Activated T-cell treated with anti-CD3 and anti-CD28 coated beads for 1 hour (primary cell): Measurements from ENCODE around the gene SLC16A9.

Source experiments
- DNase-seq: peaks from one replicate; pipeline ENCODE4 v3.0.0-alpha.2; 2020; ENCODE audit warnings: low read depth

Gene SLC16A9

GRCh38 chr10:59718257-59718656, 8.6 kb upstream of the SLC16A9 start:
- DNase-seq, result no peak

GRCh38 chr10:59713196-59713821, 3.7 kb upstream of the SLC16A9 start:
- DNase-seq, result no peak

GRCh38 chr10:59711871-59712494, 2.3 kb upstream of the SLC16A9 start:
- no peak for DNase-seq

GRCh38 chr10:59708816-59709394, 745 bp downstream of the SLC16A9 start:
- DNase-seq, result no peak

GRCh38 chr10:59706851-59707797, 2.5 kb downstream of the SLC16A9 start:
- DNase-seq, result no peak

- DNase-seq, result no peak
Measured at GRCh38 chr10:59705931-59706330, 3.7 kb downstream of the SLC16A9 start.

- no peak for DNase-seq
Measured at GRCh38 chr10:59704630-59705029, 5.0 kb downstream of the SLC16A9 start.

- DNase-seq, result no peak
Measured at GRCh38 chr10:59702347-59702746, 7.3 kb downstream of the SLC16A9 start.

GRCh38 chr10:59700709-59701108, 8.9 kb downstream of the SLC16A9 start:
- no peak for DNase-seq

- no peak for DNase-seq
Measured at GRCh38 chr10:59698326-59698725, 11.3 kb downstream of the SLC16A9 start.

- DNase-seq, result no peak
Measured at GRCh38 chr10:59695637-59696036, 14.0 kb downstream of the SLC16A9 start.

GRCh38 chr10:59694936-59695335, 14.7 kb downstream of the SLC16A9 start:
- DNase-seq, result no peak

GRCh38 chr10:59692113-59692512, 17.5 kb downstream of the SLC16A9 start:
- DNase-seq, result no peak

GRCh38 chr10:59688921-59689351, 20.7 kb downstream of the SLC16A9 start:
- DNase-seq, result no peak

- no peak for DNase-seq
Measured at GRCh38 chr10:59687657-59688056, 22.0 kb downstream of the SLC16A9 start.

- no peak for DNase-seq
Measured at GRCh38 chr10:59684006-59684405, 25.6 kb downstream of the SLC16A9 start.

GRCh38 chr10:59682986-59683937, 26.4 kb downstream of the SLC16A9 start:
- DNase-seq, result no peak

GRCh38 chr10:59680199-59680598, 29.5 kb downstream of the SLC16A9 start:
- no peak for DNase-seq

GRCh38 chr10:59678884-59679301, 30.8 kb downstream of the SLC16A9 start:
- no peak for DNase-seq

GRCh38 chr10:59677253-59677831, 32.3 kb downstream of the SLC16A9 start:
- no peak for DNase-seq

GRCh38 chr10:59675812-59676211, 33.8 kb downstream of the SLC16A9 start:
- DNase-seq, result no peak
